PC-3 (cell line): ENCODE results near the gene UGT1A10.

Experiments
- EZH2 ChIP-seq: fragments of 300-600 bp; sonication (generic); IDR thresholded peaks from one replicate; pipeline ENCODE4 v1.6.1; 2017; ENCODE audit warnings: antibody characterized with exemption, mild to moderate bottlenecking, low read length; ENCODE audit not compliant: unreplicated experiment
- EZH2phosphoT487 ChIP-seq: fragments of 300-600 bp; sonication (generic); IDR thresholded peaks from 2 replicates; pipeline ENCODE4 v1.6.1; 2018; ENCODE audit warnings: mild to moderate bottlenecking, antibody characterized with exemption, low read length, borderline replicate concordance
- TF ChIP-seq, protein P1 (sequence below): fragments of 300-600 bp; sonication (generic); conservative IDR thresholded peaks from 2 replicates; pipeline ENCODE4 v1.5.1; 2017; ENCODE audit warnings: antibody characterized with exemption, low read depth, mild to moderate bottlenecking, low read length

DNA sequence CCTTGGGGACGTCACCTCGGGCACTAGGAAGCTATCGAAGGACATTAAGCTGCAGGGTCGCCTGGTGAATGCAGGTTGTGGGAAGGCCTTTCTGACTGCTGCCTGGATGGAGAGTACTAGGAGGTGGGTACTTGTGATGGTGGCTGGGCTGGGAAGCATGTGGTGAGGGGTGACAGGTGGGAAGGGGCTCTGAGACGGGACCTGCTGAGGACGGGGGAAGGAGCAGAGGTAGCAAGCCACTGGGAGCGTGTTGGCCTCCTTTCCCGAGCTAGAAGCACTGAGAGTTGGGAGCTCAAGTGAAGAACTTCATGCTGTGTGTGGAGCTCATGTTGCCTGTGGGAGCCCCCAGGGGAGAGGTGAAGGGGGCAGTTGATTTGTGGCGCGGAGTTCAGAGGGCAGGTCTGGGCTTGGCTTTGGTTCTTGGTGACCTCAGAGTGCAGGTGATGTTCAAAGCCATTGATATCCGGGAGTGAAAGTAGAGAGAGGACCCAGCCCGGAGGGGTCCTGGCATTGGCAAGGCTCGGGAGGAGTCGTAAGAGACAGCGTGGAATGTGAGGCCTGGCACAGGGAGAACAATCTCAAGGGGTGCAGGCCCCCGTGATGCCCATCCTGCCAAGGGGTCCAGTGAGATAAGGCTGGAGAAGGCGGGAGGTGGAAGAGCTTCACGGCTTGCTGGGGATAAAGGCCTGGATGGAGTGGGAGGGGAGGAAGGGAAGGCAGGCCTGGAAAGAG, 155.1 kb downstream of the UGT1A10 start:
- no peak for TF ChIP-seq EZH2
- TF ChIP-seq, protein P1, sequence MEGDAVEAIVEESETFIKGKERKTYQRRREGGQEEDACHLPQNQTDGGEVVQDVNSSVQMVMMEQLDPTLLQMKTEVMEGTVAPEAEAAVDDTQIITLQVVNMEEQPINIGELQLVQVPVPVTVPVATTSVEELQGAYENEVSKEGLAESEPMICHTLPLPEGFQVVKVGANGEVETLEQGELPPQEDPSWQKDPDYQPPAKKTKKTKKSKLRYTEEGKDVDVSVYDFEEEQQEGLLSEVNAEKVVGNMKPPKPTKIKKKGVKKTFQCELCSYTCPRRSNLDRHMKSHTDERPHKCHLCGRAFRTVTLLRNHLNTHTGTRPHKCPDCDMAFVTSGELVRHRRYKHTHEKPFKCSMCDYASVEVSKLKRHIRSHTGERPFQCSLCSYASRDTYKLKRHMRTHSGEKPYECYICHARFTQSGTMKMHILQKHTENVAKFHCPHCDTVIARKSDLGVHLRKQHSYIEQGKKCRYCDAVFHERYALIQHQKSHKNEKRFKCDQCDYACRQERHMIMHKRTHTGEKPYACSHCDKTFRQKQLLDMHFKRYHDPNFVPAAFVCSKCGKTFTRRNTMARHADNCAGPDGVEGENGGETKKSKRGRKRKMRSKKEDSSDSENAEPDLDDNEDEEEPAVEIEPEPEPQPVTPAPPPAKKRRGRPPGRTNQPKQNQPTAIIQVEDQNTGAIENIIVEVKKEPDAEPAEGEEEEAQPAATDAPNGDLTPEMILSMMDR: no peak
- no peak for TF ChIP-seq EZH2phosphoT487
